K562 (cell line): ENCODE data around the gene PUS7L. TPM values are rescaled to one million over a fixed set of nuclear protein-coding genes. Genes with fewer than 3 reads are reported as not detected.

Source experiments
- ATAC-seq: fragments of 200-7000 bp; cut with Tn5 transposase; 3 replicates; pipeline ENCODE4 v1.9.1; 2020; ENCODE audit warnings: moderate library complexity
- BruUV-seq: library from RNA; stranded (reverse); fragments of 400-500 nt; replicated peaks from 2 replicates; lab custom pipeline; 2021; lab: Mats Ljungman, UMichigan
- CTCF ChIA-PET: fragments of 300-600 bp; formaldehyde crosslinking; extraction: SDS; loops from one replicate; lab custom pipeline; 2021; ENCODE audit warnings: low intra/inter-chr PET ratio; lab: Yijun Ruan, JAX
- POLR2A ChIA-PET: fragments of 300-600, 350-650 bp; sonication (Branson Sonifier 250); formaldehyde crosslinking; extraction: SDS; loops from one replicate; lab custom pipeline; 2021; ENCODE audit warnings: antibody characterized with exemption, inconsistent platforms; lab: Yijun Ruan, JAX
- DNase-seq, 4 experiments: peaks; one replicate each; pipeline versions ENCODE4 v3.0.0 to v3.0.0-alpha.2; 2011 to 2018; ENCODE audit warnings: low spot score in 3 of 4, mixed read lengths in 3 of 4; ENCODE audit errors: extremely low read depth in 1 of 4
- FAIRE-seq: peaks from 2 replicates; lab custom pipeline; 2011; peaks lifted over from hg19 to GRCh38; lab: Jason Lieb, UNC
- H2AFZ ChIP-seq: 2 replicates; pipeline ENCODE4 v1.6.0; 2011; ENCODE audit warnings: low read depth, low read length, control low read depth, inconsistent platforms
- H3K27ac ChIP-seq: fragments of 200-600 bp; 3 replicates; pipeline ENCODE4 v1.8.0; 2011; ENCODE audit warnings: low read depth, mild to moderate bottlenecking, control low read depth, inconsistent platforms, low read length, moderate library complexity, mixed read lengths; ENCODE audit errors: extremely low read depth
- H3K27me3 ChIP-seq, 2 experiments: fragments of 300-600 bp in 1 of 2; 2 replicates in 1 of 2; 3 replicates in 1 of 2; pipeline versions ENCODE4 v1.6.0 to v1.8.0; 2011; ENCODE audit warnings: inconsistent platforms in 2 of 2, low read length in 2 of 2, mild to moderate bottlenecking in 1 of 2, mixed read lengths in 1 of 2, moderate library complexity in 1 of 2; ENCODE audit not compliant: control insufficient read depth in 2 of 2, insufficient read depth in 2 of 2
- H3K36me3 ChIP-seq: fragments of 300-600 bp; 3 replicates; pipeline ENCODE4 v1.8.0; 2011; ENCODE audit warnings: mild to moderate bottlenecking, low read length, inconsistent platforms; ENCODE audit not compliant: control insufficient read depth, insufficient read depth
- H3K4me1 ChIP-seq, 2 experiments: fragments of 200-600 bp in 1 of 2; replicated peaks in 1 of 2; 2 replicates in 1 of 2; 3 replicates in 1 of 2; pipeline versions ENCODE4 v1.5.1 to v1.8.0; 2011; ENCODE audit warnings: inconsistent platforms in 2 of 2, low read length in 2 of 2, mild to moderate bottlenecking in 1 of 2, mixed read lengths in 1 of 2, moderate library complexity in 1 of 2; ENCODE audit not compliant: control insufficient read depth in 2 of 2, insufficient read depth in 2 of 2
- H3K4me2 ChIP-seq: 2 replicates; pipeline ENCODE4 v1.6.1; 2011; ENCODE audit warnings: low read length, control low read depth, inconsistent platforms, mixed read lengths; ENCODE audit not compliant: insufficient read depth
- H3K4me3 ChIP-seq: fragments of 200-600 bp; sonication (generic), shearing (Covaris generic); 2 replicates; pipeline ENCODE4 v1.5.1; 2016; ENCODE audit warnings: control low read depth, inconsistent platforms
- H3K79me2 ChIP-seq: fragments of 200-600 bp; 3 replicates; pipeline ENCODE4 v1.8.0; 2011; ENCODE audit warnings: low read length, inconsistent platforms; ENCODE audit not compliant: control insufficient read depth, insufficient read depth
- H3K9ac ChIP-seq, 2 experiments: 2 replicates each; pipeline versions ENCODE4 v1.6.0 to v1.6.1; 2011; ENCODE audit warnings: low read depth in 2 of 2, low read length in 2 of 2, control low read depth in 1 of 2, inconsistent platforms in 1 of 2, mild to moderate bottlenecking in 1 of 2, mixed read lengths in 1 of 2; ENCODE audit not compliant: insufficient read depth in 1 of 2
- H3K9me1 ChIP-seq: one replicate; pipeline ENCODE4 v1.6.0; 2011; ENCODE audit warnings: inconsistent platforms, mild to moderate bottlenecking, low read length, moderate library complexity; ENCODE audit not compliant: control insufficient read depth, insufficient read depth
- H3K9me3 ChIP-seq: replicated peaks from 2 replicates; pipeline ENCODE4 v1.5.1; 2011; ENCODE audit warnings: low read depth, low read length, inconsistent platforms; ENCODE audit not compliant: control insufficient read depth, insufficient read depth
- H4K20me1 ChIP-seq: replicated peaks from 2 replicates; pipeline ENCODE4 v1.6.1; 2011; ENCODE audit warnings: low read length, inconsistent platforms, mixed read lengths; ENCODE audit not compliant: control insufficient read depth, insufficient read depth
- CHD1 ChIP-seq: fragments of 200-600 bp; sonication (generic); IDR thresholded peaks from one replicate; pipeline ENCODE4 v1.6.1; 2012; ENCODE audit warnings: mild to moderate bottlenecking, moderate library complexity, low read length, inconsistent platforms
- ESRRB ChIP-seq: fragments of 250-450 bp; sonication (Bioruptor Pico); IDR thresholded peaks from 2 replicates; pipeline ENCODE4 v1.5.0; 2020; ENCODE audit warnings: mild to moderate bottlenecking, moderate library complexity, borderline replicate concordance
- NCOA4 ChIP-seq: fragments of 450-650 bp; IDR thresholded peaks from 2 replicates; pipeline ENCODE4 v1.6.1; 2018; ENCODE audit warnings: mild to moderate bottlenecking; ENCODE audit not compliant: partially characterized antibody
- ZBTB7A ChIP-seq: IDR thresholded peaks from 2 replicates; pipeline ENCODE4 v1.6.1; 2011; ENCODE audit warnings: low read depth, mild to moderate bottlenecking, low read length, moderate library complexity, borderline replicate concordance; ENCODE audit not compliant: control insufficient read depth
- ZNF24 ChIP-seq: fragments of 450-650 bp; IDR thresholded peaks from 2 replicates; pipeline ENCODE4 v1.6.1; 2016
- ZNF311 ChIP-seq: fragments of 250-450 bp; sonication (Bioruptor Pico); IDR thresholded peaks from 2 replicates; pipeline ENCODE4 v1.4.0; 2020; ENCODE audit warnings: mild to moderate bottlenecking, moderate library complexity
- in situ Hi-C: fragments of 300-500 bp; cut with MboI; formaldehyde crosslinking; loops from 4 replicates; pipeline ENCODE4 v1.15.0; 2018; ENCODE audit warnings: inconsistent platforms, mixed read lengths
- intact Hi-C: fragments of 100-400 bp; cut with micrococcal nuclease; formaldehyde crosslinking; loops from 2 replicates; pipeline ENCODE4 v1.14.2; 2022
- polyA plus RNA-seq, 8 experiments: library from polyadenylated mRNA; depleted of rRNA in 4 of 8; stranded (reverse) in 5 of 8; unstranded in 3 of 8; fragments of >200 nt; fragmentation: Nextera tagmentation in 2 of 8; fragmentation: Illumina TruSeq in 1 of 8; extraction: Ambion mirVana in 2 of 8; extraction: Trizol in 1 of 8; gene quantifications; 2 replicates each; pipeline versions ENCODE4 v1.2.1 to v1.2.3, GENCODE V29; 2011 to 2014; ENCODE audit warnings: inconsistent platforms in 1 of 8, missing spikeins in 1 of 8
- total RNA-seq, 7 experiments: library from RNA; depleted of rRNA in 6 of 7; stranded (reverse); fragments of >200 nt in 6 of 7; fragmentation: Illumina TruSeq in 2 of 7; extraction: Trizol in 2 of 7; gene quantifications; 2 replicates each; pipeline versions ENCODE4 v1.2.1 to v1.2.3, GENCODE V29; 2011 to 2021; ENCODE audit warnings: low replicate concordance in 1 of 7
- TF ChIP-seq, protein P1 (sequence below), 2 experiments: fragments of 450-650 bp in 1 of 2; sonication (generic) in 1 of 2; formaldehyde crosslinking in 1 of 2; IDR thresholded peaks; 2 replicates each; pipeline versions ENCODE4 v1.7.1 to v1.9.0; 2016 to 2022; ENCODE audit warnings: inconsistent platforms in 1 of 2, mild to moderate bottlenecking in 1 of 2, missing genetic modification reagents in 1 of 2

Gene PUS7L
- total and polyA plus RNA-seq, 9 of the 15 experiments (the other 6 are each of a cell fraction or from before 2014, with no cell fraction given), result 10.8 to 53.3 (median 25.2) TPM

- POLR2A ChIA-PET, result no interaction called here
- Histone ChIP-seq H3K9me1 (no peaks in the 10 kb centered on the region), H3K9ac (no peak overlapping the region), H2AFZ (no peak overlapping the region), H3K9me3 (no peaks in the 10 kb centered on the region), H3K4me2 (no peak overlapping the region), H3K4me1 (no peaks in the 10 kb centered on the region), H4K20me1 (no peaks in the 10 kb centered on the region), H3K27ac (no peak overlapping the region), H3K27me3 (no peaks in the 10 kb centered on the region), H3K4me3 (no peak overlapping the region), H3K79me2 (no peaks in the 10 kb centered on the region), H3K36me3 (peaks cover 13% of the 10 kb centered on the region; the same call in 2 of the 3 replicates)
- intact Hi-C loops (no loop called here), in situ Hi-C loops (no loop called here)
- DNase-seq (no peak), ATAC-seq (no peak), FAIRE-seq (no peak)
- TF ChIP-seq ZBTB7A, result no peak
- no peak for TF ChIP-seq CHD1
- TF ChIP-seq, protein P1, sequence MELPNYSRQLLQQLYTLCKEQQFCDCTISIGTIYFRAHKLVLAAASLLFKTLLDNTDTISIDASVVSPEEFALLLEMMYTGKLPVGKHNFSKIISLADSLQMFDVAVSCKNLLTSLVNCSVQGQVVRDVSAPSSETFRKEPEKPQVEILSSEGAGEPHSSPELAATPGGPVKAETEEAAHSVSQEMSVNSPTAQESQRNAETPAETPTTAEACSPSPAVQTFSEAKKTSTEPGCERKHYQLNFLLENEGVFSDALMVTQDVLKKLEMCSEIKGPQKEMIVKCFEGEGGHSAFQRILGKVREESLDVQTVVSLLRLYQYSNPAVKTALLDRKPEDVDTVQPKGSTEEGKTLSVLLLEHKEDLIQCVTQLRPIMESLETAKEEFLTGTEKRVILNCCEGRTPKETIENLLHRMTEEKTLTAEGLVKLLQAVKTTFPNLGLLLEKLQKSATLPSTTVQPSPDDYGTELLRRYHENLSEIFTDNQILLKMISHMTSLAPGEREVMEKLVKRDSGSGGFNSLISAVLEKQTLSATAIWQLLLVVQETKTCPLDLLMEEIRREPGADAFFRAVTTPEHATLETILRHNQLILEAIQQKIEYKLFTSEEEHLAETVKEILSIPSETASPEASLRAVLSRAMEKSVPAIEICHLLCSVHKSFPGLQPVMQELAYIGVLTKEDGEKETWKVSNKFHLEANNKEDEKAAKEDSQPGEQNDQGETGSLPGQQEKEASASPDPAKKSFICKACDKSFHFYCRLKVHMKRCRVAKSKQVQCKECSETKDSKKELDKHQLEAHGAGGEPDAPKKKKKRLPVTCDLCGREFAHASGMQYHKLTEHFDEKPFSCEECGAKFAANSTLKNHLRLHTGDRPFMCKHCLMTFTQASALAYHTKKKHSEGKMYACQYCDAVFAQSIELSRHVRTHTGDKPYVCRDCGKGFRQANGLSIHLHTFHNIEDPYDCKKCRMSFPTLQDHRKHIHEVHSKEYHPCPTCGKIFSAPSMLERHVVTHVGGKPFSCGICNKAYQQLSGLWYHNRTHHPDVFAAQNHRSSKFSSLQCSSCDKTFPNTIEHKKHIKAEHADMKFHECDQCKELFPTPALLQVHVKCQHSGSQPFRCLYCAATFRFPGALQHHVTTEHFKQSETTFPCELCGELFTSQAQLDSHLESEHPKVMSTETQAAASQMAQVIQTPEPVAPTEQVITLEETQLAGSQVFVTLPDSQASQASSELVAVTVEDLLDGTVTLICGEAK (IDR thresholded peaks at IDR 0.05), result no peak
- TF ChIP-seq, protein P1 (CRISPR knock-in tag; IDR thresholded peaks at IDR 0.05), result no peak
- TF ChIP-seq ZNF24, result no peak
- no peak for TF ChIP-seq ESRRB (CRISPR knock-in tag)
- TF ChIP-seq ZNF311 (CRISPR knock-in tag), result no peak
- TF ChIP-seq NCOA4, result no peak
- CTCF ChIA-PET, result no interaction called here
- no TSS peak for BruUV-seq
Measured at GRCh38 chr12:43722621-43723020, 36.0 kb downstream of the PUS7L start.
